ENCODE data around the gene RASGRP1. TPM values are rescaled to one million over a fixed set of nuclear protein-coding genes. Genes with fewer than 3 reads are reported as not detected.
A peak's percentile ranks its signal among the peaks of the same experiment; 100 is the strongest.
"Not testable (repeated sequence)": the region's sequence is repeated elsewhere in the genome, so short reads cannot be mapped to it uniquely, and the experiment has no call there.

The RASGRP1 gene
- 10 to 100 TPM; 13.9 to 14.3 (median 14.0) TPM for polyA plus RNA-seq (ENCODE audit: insufficient read length in 3 of 3)

DNA sequence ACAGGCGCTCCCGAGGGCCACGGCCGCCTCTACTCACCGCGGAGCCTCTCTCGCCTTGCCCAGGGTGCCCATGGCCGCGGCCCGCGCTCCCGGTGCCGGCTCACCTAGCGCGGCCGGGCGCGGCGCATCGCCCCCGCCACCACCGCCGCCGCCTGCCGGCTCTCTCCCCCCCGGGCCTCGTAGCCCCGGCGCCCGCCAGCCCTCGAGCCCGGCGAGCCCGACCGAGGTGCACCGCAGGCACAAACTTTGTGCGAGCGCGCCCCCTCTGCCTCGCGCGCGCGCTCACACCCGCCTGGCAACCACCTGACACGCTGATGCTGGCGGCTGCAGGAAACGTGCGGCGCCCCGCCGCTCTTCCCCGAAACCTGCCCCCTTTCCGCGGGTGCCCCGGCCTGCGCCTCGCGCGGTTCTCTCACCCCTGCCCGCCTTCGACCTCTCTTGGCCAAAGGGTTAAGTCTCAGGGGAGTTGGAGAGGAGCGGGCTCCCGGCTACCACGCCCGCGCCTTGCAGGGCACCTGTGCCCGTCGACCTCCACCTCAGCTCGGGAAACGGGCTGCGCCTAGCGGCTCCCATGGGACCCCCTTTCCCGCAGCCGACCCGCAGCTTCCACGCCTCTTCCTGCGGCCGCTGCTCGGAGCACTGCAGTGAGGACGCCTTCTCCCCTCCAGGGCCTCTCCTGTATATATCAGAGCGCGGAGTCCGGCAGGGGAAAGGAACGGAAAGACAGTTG, at the start of gene RASGRP1:
TSS of gene RASGRP1 (minus strand) at position 258 of the 730 bp plus-strand sequence. CDS start at position 72, 186 bp downstream.
- DNase-seq (ENCODE audit: low read depth in 3 of 3, low spot score in 2 of 3), result peak in 1 of 3 donors; percentile 70

DNA sequence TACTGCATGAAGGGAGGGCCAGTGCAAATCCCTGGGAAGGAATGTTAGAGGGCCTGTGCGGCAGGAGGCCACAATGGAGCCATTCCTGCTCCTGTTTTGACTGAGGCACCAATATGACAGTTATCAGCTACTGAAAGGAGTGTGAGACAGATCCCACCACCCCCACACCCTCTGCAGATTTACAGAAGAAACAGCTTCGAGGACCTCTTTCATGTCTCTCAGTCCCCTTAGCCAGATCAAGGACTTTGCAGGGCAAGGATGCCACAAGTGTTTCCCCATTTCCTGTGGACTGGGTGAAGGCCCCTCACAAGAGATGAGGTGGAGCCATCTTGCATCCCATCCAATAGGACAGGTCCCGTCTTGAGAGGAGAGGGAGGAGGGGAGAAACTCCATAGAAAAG, 48.5 kb upstream of the RASGRP1 start:
- no peak for DNase-seq (ENCODE audit: low read depth in 3 of 3, low spot score in 2 of 3)

DNA sequence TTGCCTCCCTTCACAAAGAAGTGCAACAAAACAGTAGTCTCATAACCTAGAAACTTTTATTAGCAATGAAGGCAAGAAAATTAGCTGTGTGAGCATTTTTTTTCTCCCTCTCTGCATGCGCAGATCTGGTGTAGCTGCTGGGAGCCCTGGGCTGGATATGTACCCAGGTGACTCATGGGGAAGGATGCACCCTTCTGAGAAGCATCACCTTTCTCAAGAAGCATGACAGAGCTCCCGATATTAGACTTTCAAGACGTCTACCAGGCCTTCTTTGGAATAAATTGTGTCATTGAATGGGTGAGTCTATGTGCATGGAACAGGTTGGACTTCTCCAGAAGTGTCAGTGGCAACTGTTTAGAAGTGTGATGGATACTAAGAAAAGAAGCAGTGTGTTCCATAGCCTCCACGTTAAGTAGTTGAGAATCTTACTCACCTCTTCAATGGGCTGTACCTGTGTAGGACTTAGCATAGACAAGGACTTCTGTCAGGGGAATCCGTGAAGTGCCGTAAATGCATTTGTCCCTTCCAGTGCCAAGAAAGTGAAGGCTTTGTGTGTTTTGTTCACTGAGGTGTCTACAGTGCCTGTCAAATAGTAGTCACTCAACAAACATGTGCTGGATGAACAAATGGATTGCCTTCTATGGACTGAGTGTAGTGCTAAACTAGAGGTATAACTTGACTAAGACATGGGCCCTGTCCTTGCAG, 47.7 kb upstream of the RASGRP1 start:
- DNase-seq (ENCODE audit: low read depth in 3 of 3, low spot score in 2 of 3), result no peak

- DNase-seq (ENCODE audit: low read depth in 3 of 3, low spot score in 2 of 3), result no peak
Observed at GRCh38 chr15:38611228-38611627, 46.6 kb upstream of the RASGRP1 start.

DNA sequence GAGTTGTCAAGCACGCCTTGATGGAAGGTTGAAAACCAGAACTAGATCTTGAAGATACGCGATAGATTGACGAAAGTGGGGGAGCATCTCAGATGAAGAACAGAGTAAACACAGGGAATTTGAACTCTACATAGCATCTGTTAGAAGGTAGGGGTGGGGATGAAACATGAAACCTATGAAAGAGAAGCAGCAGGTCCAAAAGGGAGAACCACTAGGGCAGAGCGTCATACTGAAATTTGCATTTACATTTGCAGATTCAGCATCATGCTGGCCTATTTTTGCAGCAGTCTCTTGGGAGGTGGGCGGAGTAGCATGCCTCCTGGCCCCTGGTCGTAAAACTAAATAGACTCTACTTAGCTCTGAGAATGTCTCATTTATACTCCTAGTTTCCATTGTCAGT, 46.1 kb upstream of the RASGRP1 start:
- no peak for DNase-seq (ENCODE audit: low read depth in 3 of 3, low spot score in 2 of 3)

DNA sequence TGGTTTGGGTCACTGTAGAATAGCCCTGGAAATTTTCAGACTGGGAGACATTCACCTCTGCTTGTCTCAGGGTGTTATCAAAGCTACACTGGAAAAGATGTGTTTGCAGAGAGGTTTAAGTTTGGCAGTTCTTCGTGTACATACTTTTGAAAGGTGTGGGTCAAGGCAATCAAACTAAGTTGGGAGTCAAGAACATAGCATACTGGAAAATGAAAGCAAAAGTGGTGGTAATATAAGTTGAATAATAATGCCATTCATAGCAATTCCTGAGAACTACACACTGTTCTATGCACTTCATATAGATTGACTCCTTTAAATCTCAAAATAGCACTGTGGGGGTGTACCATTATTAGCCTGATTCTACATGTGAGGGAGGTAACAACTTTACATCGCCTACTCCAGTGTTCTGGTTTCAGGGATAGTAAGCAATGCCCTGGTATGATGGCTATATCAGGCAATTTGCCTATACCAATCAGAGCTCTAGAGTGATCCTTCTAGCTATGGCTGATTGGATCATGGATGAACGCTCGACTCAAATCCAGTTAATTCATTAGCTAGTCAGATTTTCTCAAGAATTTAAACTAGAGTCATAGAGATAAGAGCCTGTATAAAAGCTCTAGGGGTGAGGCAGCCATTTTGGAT, 44.6 kb upstream of the RASGRP1 start:
- DNase-seq (ENCODE audit: low read depth in 3 of 3, low spot score in 2 of 3), result no peak

GRCh38 chr15:38608682-38609081, 44.1 kb upstream of the RASGRP1 start:
- no peak for DNase-seq (ENCODE audit: low read depth in 3 of 3, low spot score in 2 of 3)

GRCh38 chr15:38605744-38606143, 41.1 kb upstream of the RASGRP1 start:
- no peak for DNase-seq (ENCODE audit: low read depth in 3 of 3, low spot score in 2 of 3)

DNA sequence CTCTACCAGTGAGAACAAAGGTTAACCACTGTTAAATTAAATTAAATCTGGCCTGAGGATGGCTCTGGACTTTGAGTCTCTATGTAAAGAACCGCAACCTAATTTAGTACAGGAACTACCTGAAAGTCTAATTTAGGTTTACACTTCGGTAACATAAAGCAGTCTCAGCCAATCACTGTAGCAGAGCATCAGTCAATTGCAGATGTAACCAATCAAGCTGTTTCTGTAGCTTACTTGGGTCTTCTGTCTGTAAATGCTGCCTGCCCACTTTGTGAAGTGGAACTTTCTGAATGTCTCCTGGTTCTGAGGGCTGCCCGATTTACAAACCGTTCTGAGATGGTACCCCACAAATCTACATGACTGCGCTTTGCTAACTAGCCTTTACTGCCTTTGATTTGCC, 39.1 kb upstream of the RASGRP1 start:
- DNase-seq (ENCODE audit: low read depth in 3 of 3, low spot score in 2 of 3), result no peak

DNA sequence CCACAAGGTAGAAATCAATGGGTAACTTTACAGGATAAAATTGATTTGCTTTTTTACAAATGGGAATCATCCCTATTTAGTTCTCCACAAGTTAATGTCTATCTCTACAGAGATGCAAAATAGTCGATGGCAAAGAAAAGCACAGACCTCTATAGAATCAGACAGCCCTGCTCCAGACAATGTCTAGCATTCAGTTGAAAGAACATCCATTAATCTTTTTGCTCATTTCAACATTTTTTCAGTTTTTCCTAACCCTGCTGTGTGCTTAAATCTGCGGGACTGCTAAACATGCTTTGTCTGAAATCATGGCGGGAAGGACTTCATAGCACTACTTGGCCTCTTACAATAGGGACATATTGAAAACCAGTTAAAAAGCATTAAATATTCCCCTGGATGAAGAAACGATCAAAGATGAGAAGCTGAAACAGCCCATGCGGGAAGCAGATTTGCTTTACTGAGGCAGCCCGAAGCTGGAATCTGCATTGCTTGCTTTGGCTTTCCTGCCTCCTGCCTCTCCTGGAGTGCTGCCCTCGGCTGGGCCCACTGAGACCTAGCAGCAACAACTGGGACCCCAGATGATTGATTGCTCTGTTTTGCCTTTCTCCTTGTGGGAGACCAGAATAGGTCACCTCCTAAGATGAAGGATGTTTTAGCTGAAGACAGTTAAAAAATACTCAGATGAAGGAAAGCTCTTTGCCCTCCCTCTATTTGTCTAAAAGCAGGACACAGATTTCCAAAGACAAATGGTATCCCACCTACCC, 38.5 kb upstream of the RASGRP1 start:
- DNase-seq (ENCODE audit: low read depth in 3 of 3, low spot score in 2 of 3), result no peak

DNA sequence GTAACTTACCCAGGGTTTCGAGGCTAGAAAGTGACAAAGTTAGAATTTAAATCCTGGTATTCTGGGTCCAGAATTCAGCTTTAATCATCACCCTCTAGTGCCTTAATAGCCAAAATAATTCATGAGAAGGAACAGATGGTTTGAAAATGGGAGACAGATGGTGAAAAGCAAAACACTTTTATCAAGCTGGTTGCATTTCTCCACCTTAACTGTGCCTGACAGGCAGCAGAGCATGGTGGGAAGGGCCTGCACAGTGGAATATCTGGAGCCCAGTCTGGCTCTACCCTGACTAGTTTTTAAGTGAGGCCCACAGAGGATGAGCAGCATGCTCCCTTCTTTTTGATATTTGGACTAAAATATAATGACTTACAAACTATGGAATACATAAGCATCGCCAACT, 35.6 kb upstream of the RASGRP1 start:
- DNase-seq (ENCODE audit: low read depth in 3 of 3, low spot score in 2 of 3), result no peak

GRCh38 chr15:38598749-38599148, 34.1 kb upstream of the RASGRP1 start:
- DNase-seq (ENCODE audit: low read depth in 3 of 3, low spot score in 2 of 3), result no peak

GRCh38 chr15:38597219-38597800, 32.7 kb upstream of the RASGRP1 start:
- DNase-seq (ENCODE audit: low read depth in 3 of 3, low spot score in 2 of 3), result no peak

DNA sequence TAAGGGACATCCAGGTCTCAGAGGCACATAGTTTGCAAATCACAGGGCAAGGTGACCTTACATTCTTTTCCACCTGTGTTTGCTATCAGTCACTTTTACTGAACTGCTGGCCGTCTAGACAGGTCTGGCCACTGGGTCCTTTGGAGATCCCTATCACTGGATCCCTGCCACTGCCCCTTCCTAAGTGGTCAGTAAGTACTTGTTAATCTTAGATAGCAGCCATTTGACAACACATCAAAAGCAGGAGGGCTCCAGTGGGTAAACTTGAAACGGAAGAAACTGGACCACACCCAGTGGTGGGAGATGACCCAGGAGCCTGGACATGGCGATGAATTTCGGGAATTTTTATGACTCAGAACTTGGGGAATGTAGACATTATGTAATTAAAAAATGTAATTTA, 28.9 kb upstream of the RASGRP1 start:
- DNase-seq (ENCODE audit: low read depth in 3 of 3, low spot score in 2 of 3), result no peak

DNA sequence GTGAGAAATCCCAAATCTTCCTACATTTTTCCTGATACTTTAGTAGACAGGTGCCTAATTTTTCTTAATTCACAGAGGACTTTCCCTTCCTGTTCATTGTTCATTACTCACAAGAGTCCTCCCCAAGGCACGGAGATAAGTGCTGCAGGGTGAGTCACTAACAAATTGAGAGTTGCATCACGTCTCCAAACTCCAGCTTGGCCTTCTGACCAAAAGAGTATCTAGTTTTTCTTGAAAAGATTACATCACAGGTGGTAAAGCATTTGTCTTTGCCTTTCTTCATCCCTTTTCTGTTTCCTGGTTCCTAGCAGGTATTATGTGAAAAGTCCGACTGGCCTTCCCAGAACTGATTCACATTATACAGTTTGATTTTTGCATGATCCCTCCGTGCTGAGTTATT, 24.9 kb upstream of the RASGRP1 start:
- no peak for DNase-seq (ENCODE audit: low read depth in 3 of 3, low spot score in 2 of 3)

- DNase-seq (ENCODE audit: low read depth in 3 of 3, low spot score in 2 of 3), result no peak
Observed at GRCh38 chr15:38588672-38589071, 24.1 kb upstream of the RASGRP1 start.

DNA sequence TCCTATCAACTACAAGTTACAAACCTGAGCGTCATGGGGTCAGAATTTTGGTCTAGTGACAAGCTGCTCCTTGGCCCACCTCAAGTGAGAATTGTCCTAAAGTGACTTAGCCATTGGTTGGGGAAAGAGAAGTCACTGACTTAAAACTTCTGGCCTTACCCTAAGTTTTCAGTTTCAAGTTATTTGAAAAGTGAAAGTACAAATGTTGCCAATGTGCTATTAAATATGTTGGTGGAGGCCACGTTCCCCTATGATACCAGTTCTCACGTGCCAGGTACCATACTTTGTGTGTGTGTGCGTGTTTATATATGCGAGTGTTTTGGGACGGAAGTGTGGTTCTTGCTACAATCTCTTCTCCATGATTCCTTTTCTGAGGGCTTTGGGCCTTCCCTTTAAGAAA, 22.6 kb upstream of the RASGRP1 start:
- no peak for DNase-seq (ENCODE audit: low read depth in 3 of 3, low spot score in 2 of 3)

GRCh38 chr15:38586005-38586404, 21.4 kb upstream of the RASGRP1 start:
- not testable (repeated sequence) for DNase-seq (ENCODE audit: low read depth in 3 of 3, low spot score in 2 of 3)

DNA sequence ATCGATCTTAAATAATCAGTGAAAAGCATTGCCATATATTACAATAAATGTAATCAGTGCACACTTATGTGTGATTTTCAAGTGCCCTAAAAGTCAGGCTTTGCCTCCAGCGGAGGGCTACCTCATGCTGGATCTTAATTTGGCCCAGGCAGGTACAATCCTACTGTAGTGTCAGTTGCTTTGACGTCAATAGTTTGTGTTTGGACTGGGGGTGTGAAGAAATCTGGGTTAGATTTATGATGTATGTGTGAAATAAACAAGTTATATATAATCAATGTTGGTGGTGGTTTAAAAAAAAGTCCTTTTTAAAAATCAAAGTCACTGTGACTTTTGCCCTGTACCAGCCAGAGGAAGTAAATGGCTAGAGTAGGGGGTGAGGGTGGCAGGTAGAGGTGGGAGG, 14.0 kb upstream of the RASGRP1 start:
- no peak for DNase-seq (ENCODE audit: low read depth in 3 of 3, low spot score in 2 of 3)

GRCh38 chr15:38577424-38577987, 12.9 kb upstream of the RASGRP1 start:
- DNase-seq (ENCODE audit: low read depth in 3 of 3, low spot score in 2 of 3), result no peak

Data from right renal cortex interstitium (tissue), 3 donors.